Mucosa of descending colon (tissue), 3 donors: ENCODE measurements around the gene MFSD11. TPM values are rescaled to one million over a fixed set of nuclear protein-coding genes. Genes with fewer than 3 reads are reported as not detected.

Source experiments
- ATAC-seq: fragments of 200-7000 bp; cut with Tn5 transposase; one replicate; pipeline ENCODE4 v1.9.1; 2020; ENCODE audit warnings: mild to moderate bottlenecking, moderate library complexity
- DNase-seq, 3 donors: peaks; one replicate each; pipeline ENCODE4 v3.0.0-alpha.2; 2020
- H3K36me3 ChIP-seq: fragments of 200-600 bp; one replicate; pipeline ENCODE4 v1.8.0; 2021; ENCODE audit warnings: low read depth, mild to moderate bottlenecking
- H3K4me1 ChIP-seq: fragments of 200-600 bp; one replicate; pipeline ENCODE4 v1.8.0; 2021; ENCODE audit warnings: low read depth, mild to moderate bottlenecking
- H3K4me3 ChIP-seq: fragments of 200-600 bp; one replicate; pipeline ENCODE4 v1.8.0; 2021; ENCODE audit warnings: mild to moderate bottlenecking
- H3K9me3 ChIP-seq: fragments of 200-600 bp; one replicate; pipeline ENCODE4 v1.8.0; 2021; ENCODE audit warnings: mild to moderate bottlenecking
- CTCF ChIP-seq: fragments of 200-600 bp; IDR thresholded peaks from one replicate; pipeline ENCODE4 v1.8.0; 2022; ENCODE audit warnings: antibody characterized with exemption, mild to moderate bottlenecking
- intact Hi-C, 2 donors: fragments of 100-400 bp; cut with DNase I in 1 of 2; cut with micrococcal nuclease in 1 of 2; formaldehyde crosslinking; loops; one replicate each; pipeline versions ENCODE4 v1.11.0 to v1.11.1; 2022; cut with DNase I, micrococcal nuclease
- total RNA-seq, 3 donors: library from RNA; stranded (reverse); fragmentation: NEBNext Ultra II Directional in 2 of 3; extraction: Animal tissue kit (Norgen Biotek cat#: 25700) in 2 of 3; gene quantifications; one replicate each; pipeline versions ENCODE4 v1.2.1 to v1.2.4, GENCODE V29; 2021 to 2023
- donor health status: DM: no; HTN: no; CAD: no; lungs with moderate emphysema.
- donor health status: DM: no; HTN: no; CAD: no.
- donor health status: DM: no; HTN: yes; CAD: no.

MFSD11 gene
- total RNA-seq, 3 donors from 2014 or later = 31.2 to 38.2 (median 33.2) TPM

GRCh38 chr17:76713765-76714164, 24.2 kb upstream of the MFSD11 start:
- H3K9me3 ChIP-seq = no peaks in the 10 kb centered on the region
- peaks cover 10% of the 10 kb centered on the region for H3K36me3 ChIP-seq
- no peak overlapping the region for H3K4me3 ChIP-seq
- DNase-seq (peak in 1 of 3 donors; percentile 3), ATAC-seq (no peak)
- TF ChIP-seq CTCF = no peak
- intact Hi-C loops = no loop called here
- no peaks in the 10 kb centered on the region for H3K4me1 ChIP-seq

GRCh38 chr17:76714336-76714735, 23.6 kb upstream of the MFSD11 start:
- no peak for TF ChIP-seq CTCF
- H3K4me3 ChIP-seq = no peak overlapping the region
- DNase-seq (peak in 1 of 3 donors; percentile 19), ATAC-seq (no peak)
- no peaks in the 10 kb centered on the region for H3K9me3 ChIP-seq
- intact Hi-C loops = no loop called here
- H3K4me1 ChIP-seq = no peaks in the 10 kb centered on the region
- H3K36me3 ChIP-seq = peaks cover 15% of the 10 kb centered on the region

- TF ChIP-seq CTCF = peak; percentile 70
- peaks cover 21% of the 10 kb centered on the region for H3K36me3 ChIP-seq
- intact Hi-C loops = no loop called here
- H3K4me1 ChIP-seq = no peaks in the 10 kb centered on the region
- no peak overlapping the region for H3K4me3 ChIP-seq
- ATAC-seq (peak; percentile 2), DNase-seq (peak in 2 of 3 donors; percentile 69 to 89)
- H3K9me3 ChIP-seq = no peaks in the 10 kb centered on the region
Observed at GRCh38 chr17:76714822-76715495, 23.0 kb upstream of the MFSD11 start.

- Histone ChIP-seq H3K4me1 (no peaks in the 10 kb centered on the region), H3K36me3 (peaks cover 23% of the 10 kb centered on the region), H3K9me3 (no peaks in the 10 kb centered on the region), H3K4me3 (no peak overlapping the region)
- DNase-seq (peak in 1 of 3 donors; percentile 16), ATAC-seq (no peak)
- intact Hi-C loops = no loop called here
- no peak for TF ChIP-seq CTCF
Observed at GRCh38 chr17:76715496-76715830, 22.5 kb upstream of the MFSD11 start.

- no peak for TF ChIP-seq CTCF
- peaks cover 2% of the 10 kb centered on the region for H3K4me1 ChIP-seq
- ATAC-seq (peak; percentile 78), DNase-seq (peak in 1 of 3 donors; percentile 15)
- intact Hi-C loops = no loop called here
- no peaks in the 10 kb centered on the region for H3K9me3 ChIP-seq
- no peak overlapping the region for H3K4me3 ChIP-seq
- peaks cover 28% of the 10 kb centered on the region for H3K36me3 ChIP-seq
Observed at GRCh38 chr17:76716146-76716838, 21.6 kb upstream of the MFSD11 start.
